Endothelial cell of umbilical vein (primary cell): ENCODE measurements around the gene ADAM8. TPM values are rescaled to one million over a fixed set of nuclear protein-coding genes. Genes with fewer than 3 reads are reported as not detected.

Experiments used
- BruUV-seq: library from RNA; stranded (reverse); fragments of 400-500 nt; replicated peaks from 2 replicates; lab custom pipeline; 2021; lab: Mats Ljungman, UMichigan
- CTCF ChIA-PET: fragments of 300-600, 350-600 bp; sonication (Branson Sonifier 250); formaldehyde crosslinking; loops from one replicate; lab custom pipeline; 2021; ENCODE audit warnings: antibody characterized with exemption, inconsistent platforms; lab: Charles Lee
- POLR2A ChIA-PET: fragments of 300-600, 350-600 bp; sonication (Branson Sonifier 250); formaldehyde crosslinking; loops from one replicate; lab custom pipeline; 2021; ENCODE audit warnings: antibody characterized with exemption, inconsistent platforms; lab: Charles Lee
- DNase-seq: peaks from one replicate; pipeline ENCODE4 v3.0.0-alpha.2; 2011; ENCODE audit warnings: low read depth, low spot score
- FAIRE-seq: peaks from 2 replicates; lab custom pipeline; 2011; peaks lifted over from hg19 to GRCh38; lab: Jason Lieb, UNC
- H2AFZ ChIP-seq: 2 replicates; pipeline ENCODE4 v1.6.0; 2012; ENCODE audit warnings: low read depth, low read length, control low read depth, inconsistent platforms
- H3K27ac ChIP-seq: 2 replicates; pipeline ENCODE4 v1.5.1; 2011; ENCODE audit warnings: low read depth, mild to moderate bottlenecking, control low read depth, low read length, moderate library complexity; ENCODE audit not compliant: insufficient read depth
- H3K27me3 ChIP-seq, 2 experiments: 2 replicates each; pipeline versions ENCODE4 v1.6.0 to v1.6.1; 2011; ENCODE audit warnings: low read length in 2 of 2, mixed read lengths in 1 of 2; ENCODE audit not compliant: control insufficient read depth in 2 of 2, insufficient read depth in 2 of 2
- H3K36me3 ChIP-seq, 2 experiments: 2 replicates in 1 of 2; 3 replicates in 1 of 2; pipeline ENCODE4 v1.5.1; 2011; ENCODE audit warnings: low read length in 2 of 2, mild to moderate bottlenecking in 1 of 2, moderate library complexity in 1 of 2; ENCODE audit not compliant: control insufficient read depth in 2 of 2, insufficient read depth in 2 of 2; ENCODE audit errors: extremely low read depth in 1 of 2
- H3K4me1 ChIP-seq: 3 replicates; pipeline ENCODE4 v1.5.1; 2011; ENCODE audit warnings: mild to moderate bottlenecking, low read length; ENCODE audit not compliant: control insufficient read depth, insufficient read depth; ENCODE audit errors: extremely low read depth
- H3K4me2 ChIP-seq: 2 replicates; pipeline ENCODE4 v1.6.1; 2011; ENCODE audit warnings: low read length, control low read depth, mixed read lengths; ENCODE audit not compliant: insufficient read depth
- H3K4me3 ChIP-seq, 3 experiments: fragments of 200-600 bp in 1 of 3; sonication (generic), shearing (Covaris generic) in 1 of 3; replicated peaks in 1 of 3; 2 replicates each; pipeline ENCODE4 v1.5.1; 2011 to 2016; ENCODE audit warnings: control low read depth in 3 of 3, low read length in 3 of 3, mild to moderate bottlenecking in 2 of 3, inconsistent platforms in 1 of 3, low read depth in 1 of 3, moderate library complexity in 1 of 3; ENCODE audit not compliant: insufficient read depth in 1 of 3
- H3K79me2 ChIP-seq: 2 replicates; pipeline ENCODE4 v1.6.0; 2012; ENCODE audit warnings: low read length, inconsistent platforms; ENCODE audit not compliant: control insufficient read depth, insufficient read depth
- H3K9ac ChIP-seq: replicated peaks from 2 replicates; pipeline ENCODE3; 2011; ENCODE audit warnings: low read length, control low read depth; ENCODE audit not compliant: insufficient read depth; ENCODE audit errors: extremely low read depth
- H3K9me1 ChIP-seq: replicated peaks from 3 replicates; pipeline ENCODE4 v1.6.0; 2011; ENCODE audit warnings: mild to moderate bottlenecking, low read length; ENCODE audit not compliant: control insufficient read depth, insufficient read depth; ENCODE audit errors: extremely low read depth
- H3K9me3 ChIP-seq: replicated peaks from 2 replicates; pipeline ENCODE4 v1.5.1; 2012; ENCODE audit warnings: low read length, inconsistent platforms; ENCODE audit not compliant: control insufficient read depth, insufficient read depth
- H4K20me1 ChIP-seq: replicated peaks from 2 replicates; pipeline ENCODE3; 2011; ENCODE audit warnings: mild to moderate bottlenecking, low read length; ENCODE audit not compliant: control insufficient read depth, insufficient read depth; ENCODE audit errors: extremely low read depth
- EZH2 ChIP-seq: IDR thresholded peaks from 2 replicates; pipeline ENCODE4 v1.6.1; 2012; ENCODE audit warnings: borderline replicate concordance, low read depth, mild to moderate bottlenecking, moderate library complexity, low read length, inconsistent platforms; ENCODE audit not compliant: severe bottlenecking
- FOS ChIP-seq: IDR thresholded peaks from 2 replicates; pipeline ENCODE4 v1.6.1; 2011; ENCODE audit warnings: mild to moderate bottlenecking, low read length, moderate library complexity, borderline replicate concordance; ENCODE audit not compliant: insufficient read depth
- GATA2 ChIP-seq: IDR thresholded peaks from 2 replicates; pipeline ENCODE4 v1.7.0; 2011; ENCODE audit warnings: low read depth, mild to moderate bottlenecking, moderate library complexity, mixed read lengths, low read length; ENCODE audit not compliant: insufficient read length, insufficient read depth
- JUN ChIP-seq: IDR thresholded peaks from 2 replicates; pipeline ENCODE4 v1.6.1; 2011; ENCODE audit warnings: borderline replicate concordance, low read depth; ENCODE audit not compliant: insufficient read length, insufficient read depth
- MYC ChIP-seq: IDR thresholded peaks from one replicate; pipeline ENCODE4 v1.6.1; 2011; ENCODE audit warnings: mild to moderate bottlenecking, low read depth, low read length
- POLR2A ChIP-seq: IDR thresholded peaks from 2 replicates; pipeline ENCODE4 v1.6.1; 2012; ENCODE audit warnings: low read depth, mild to moderate bottlenecking, control low read depth, low read length
- POLR2AphosphoS5 ChIP-seq: IDR thresholded peaks from 2 replicates; pipeline ENCODE4 v1.6.1; 2012; ENCODE audit warnings: low read depth, mild to moderate bottlenecking, control low read depth, low read length, moderate library complexity; ENCODE audit not compliant: insufficient read depth
- dilution Hi-C: fragments of 300-500 bp; cut with MboI; formaldehyde crosslinking; loops from one replicate; pipeline ENCODE4 v1.15.0; 2019; ENCODE audit warnings: low sequenced_read_pairs; ENCODE audit not compliant: extremely low pct_ligation_motif_present
- intact Hi-C: fragments of 100-400 bp; cut with micrococcal nuclease; formaldehyde crosslinking; loops from one replicate; pipeline ENCODE4 v1.10.0; 2022
- polyA plus RNA-seq, 4 experiments: library from polyadenylated mRNA; depleted of rRNA in 3 of 4; stranded (reverse) in 3 of 4; unstranded in 1 of 4; fragments of >200 nt; gene quantifications; 2 replicates each; pipeline versions ENCODE4 v1.2.1 to v1.2.3, GENCODE V29; 2011 to 2012; ENCODE audit warnings: missing spikeins in 1 of 4
- total RNA-seq: library from RNA; stranded (reverse); gene quantifications from 2 replicates; pipeline ENCODE4 v1.2.3, GENCODE V29; 2021
- TF ChIP-seq, protein P1 (sequence below): IDR thresholded peaks from 2 replicates; pipeline ENCODE4 v1.6.1; 2011; ENCODE audit not compliant: insufficient read depth, insufficient read length
- TF ChIP-seq, protein P2 (sequence below), 2 donors: IDR thresholded peaks; 1 replicate in 1 of 2; 2 replicates in 1 of 2; pipeline ENCODE4 v1.5.1; 2011; ENCODE audit warnings: low read length in 2 of 2, mild to moderate bottlenecking in 2 of 2, moderate library complexity in 2 of 2, control low read depth in 1 of 2, inconsistent platforms in 1 of 2, low read depth in 1 of 2; ENCODE audit not compliant: insufficient read depth in 1 of 2; ENCODE audit errors: extremely low read depth in 1 of 2

The ADAM8 gene
- total and polyA plus RNA-seq, 2 donors (not counting 3 experiments of a cell fraction or from before 2014, with no cell fraction given), result 0.51 to 0.55 TPM

DNA sequence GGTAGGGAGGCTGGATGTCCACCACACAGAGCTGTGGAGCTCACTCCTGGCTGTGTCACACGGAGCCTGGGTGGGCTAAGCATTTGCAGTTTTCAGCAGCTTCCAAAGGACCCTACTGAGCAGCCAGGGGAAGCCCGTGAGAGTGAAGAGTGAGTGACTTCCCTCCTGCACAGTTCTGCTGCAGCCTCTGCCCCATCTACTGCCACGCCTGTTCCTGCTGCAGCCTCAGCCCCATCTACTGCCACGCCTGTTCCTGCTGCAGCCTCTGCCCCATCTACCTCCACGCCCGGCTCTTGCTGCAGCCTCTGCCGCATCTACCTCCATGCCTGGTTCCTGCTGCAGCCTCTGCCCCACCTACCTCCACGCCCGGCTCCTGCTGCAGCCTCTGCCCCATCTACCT, 12.2 kb downstream of the ADAM8 start:
- DNase-seq (no peak), FAIRE-seq (no peak)
- no peak overlapping the region for H3K4me3 ChIP-seq
- ChIA-PET POLR2A (no interaction called here), CTCF (interaction anchor here (1.1 to 1.8 kb wide), 3 partner anchors 11 to 43 kb away, joined by 3 to 6 read pairs (median 3); no protein-coding TSS in a partner anchor)
- dilution Hi-C loops, result no loop called here
- no peaks in the 10 kb centered on the region for H4K20me1 ChIP-seq
- no peak overlapping the region for H3K27ac ChIP-seq
- intact Hi-C loops, result no loop called here
- no peaks in the 10 kb centered on the region for H3K79me2 ChIP-seq
- H3K4me2 ChIP-seq, result no peak overlapping the region
- no peaks in the 10 kb centered on the region for H3K9me3 ChIP-seq
- no peaks in the 10 kb centered on the region for H3K36me3 ChIP-seq
- TF ChIP-seq, protein P1, sequence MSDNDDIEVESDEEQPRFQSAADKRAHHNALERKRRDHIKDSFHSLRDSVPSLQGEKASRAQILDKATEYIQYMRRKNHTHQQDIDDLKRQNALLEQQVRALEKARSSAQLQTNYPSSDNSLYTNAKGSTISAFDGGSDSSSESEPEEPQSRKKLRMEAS, result no peak
- TF ChIP-seq, protein P2, sequence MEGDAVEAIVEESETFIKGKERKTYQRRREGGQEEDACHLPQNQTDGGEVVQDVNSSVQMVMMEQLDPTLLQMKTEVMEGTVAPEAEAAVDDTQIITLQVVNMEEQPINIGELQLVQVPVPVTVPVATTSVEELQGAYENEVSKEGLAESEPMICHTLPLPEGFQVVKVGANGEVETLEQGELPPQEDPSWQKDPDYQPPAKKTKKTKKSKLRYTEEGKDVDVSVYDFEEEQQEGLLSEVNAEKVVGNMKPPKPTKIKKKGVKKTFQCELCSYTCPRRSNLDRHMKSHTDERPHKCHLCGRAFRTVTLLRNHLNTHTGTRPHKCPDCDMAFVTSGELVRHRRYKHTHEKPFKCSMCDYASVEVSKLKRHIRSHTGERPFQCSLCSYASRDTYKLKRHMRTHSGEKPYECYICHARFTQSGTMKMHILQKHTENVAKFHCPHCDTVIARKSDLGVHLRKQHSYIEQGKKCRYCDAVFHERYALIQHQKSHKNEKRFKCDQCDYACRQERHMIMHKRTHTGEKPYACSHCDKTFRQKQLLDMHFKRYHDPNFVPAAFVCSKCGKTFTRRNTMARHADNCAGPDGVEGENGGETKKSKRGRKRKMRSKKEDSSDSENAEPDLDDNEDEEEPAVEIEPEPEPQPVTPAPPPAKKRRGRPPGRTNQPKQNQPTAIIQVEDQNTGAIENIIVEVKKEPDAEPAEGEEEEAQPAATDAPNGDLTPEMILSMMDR (IDR thresholded peaks at IDR 0.05; ENCODE audit: extremely low read depth in 1 of 2, insufficient read depth in 1 of 2, low read depth in 1 of 2, low read length in 2 of 2), result no peak
- TF ChIP-seq EZH2 (no peak), JUN (no peak), FOS (no peak), POLR2A (no peak), POLR2AphosphoS5 (no peak), MYC (no peak), GATA2 (no peak)
- no peak overlapping the region for H2AFZ ChIP-seq
- no peak overlapping the region for H3K9ac ChIP-seq
- H3K27me3 ChIP-seq, result peaks cover 0 to 4% of the 10 kb centered on the region in 2 experiments
- no peaks in the 10 kb centered on the region for H3K9me1 ChIP-seq
- peaks cover 5% of the 10 kb centered on the region for H3K4me1 ChIP-seq
- no TSS peak for BruUV-seq
